ENCODE data around the gene RTEL1.
"Not testable (repeated sequence)": the region's sequence is repeated elsewhere in the genome, so short reads cannot be mapped to it uniquely, and the experiment has no call there.

RTEL1 gene

DNA sequence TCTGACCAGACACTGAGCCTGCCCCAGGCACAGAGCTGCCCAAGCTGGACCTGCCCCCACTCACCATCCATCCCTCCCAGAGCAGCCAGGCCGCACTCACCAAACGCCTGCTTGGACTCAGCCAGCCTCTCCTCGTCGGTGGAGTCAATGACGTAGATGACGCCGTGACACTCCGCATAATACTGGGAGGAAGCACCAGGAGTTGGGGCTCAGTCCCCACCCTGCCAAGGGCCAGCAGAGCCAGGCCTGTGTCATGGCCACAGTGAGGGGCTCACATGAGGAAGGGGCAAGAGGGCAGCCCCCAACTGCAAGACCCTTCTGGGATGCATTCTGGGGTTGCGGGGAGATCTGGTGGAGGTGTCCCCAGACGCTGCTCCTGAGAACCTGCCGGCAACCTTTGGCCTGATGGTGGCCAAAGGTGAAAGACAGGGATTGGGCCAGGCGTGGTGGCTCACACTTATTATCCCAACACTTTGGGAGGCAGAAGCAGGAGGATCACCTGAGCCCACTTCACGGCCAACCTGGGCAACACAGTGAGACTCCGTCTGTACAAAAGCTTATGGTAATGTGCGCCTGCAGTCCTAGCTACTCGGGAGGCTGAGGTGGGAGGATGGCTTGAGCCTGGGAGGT lies 44.0 kb downstream of the RTEL1 start:
- no peak for DNase-seq

- DNase-seq = no peak
These were observed 44.8 kb downstream of the RTEL1 start for GRCh38 chr20:63702751-63703470.

- DNase-seq = no peak
These were observed 45.4 kb downstream of the RTEL1 start for GRCh38 chr20:63703471-63703975.

GRCh38 chr20:63703976-63704748 lies 46.0 kb downstream of the RTEL1 start:
- DNase-seq = no peak

DNA sequence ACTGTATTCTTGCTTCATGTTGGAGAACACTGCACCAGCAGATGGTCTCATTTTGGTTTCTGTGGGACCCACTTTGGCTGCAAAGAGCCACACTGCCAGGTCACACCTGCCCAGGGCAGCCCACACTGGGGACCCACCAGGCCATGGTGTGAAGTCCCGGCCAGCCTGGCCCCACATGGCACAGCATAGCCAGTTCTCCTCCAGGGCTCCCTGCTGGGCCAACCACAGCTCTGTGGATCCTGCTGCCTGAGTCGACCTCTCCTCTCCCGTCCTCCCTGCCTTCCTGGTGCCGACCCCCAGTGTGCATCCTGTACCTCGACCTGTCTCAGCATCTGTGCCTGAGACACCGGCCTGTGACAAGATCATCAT lies 46.6 kb downstream of the RTEL1 start:
- no peak for DNase-seq

GRCh38 chr20:63705232-63706026 lies 47.3 kb downstream of the RTEL1 start:
- no peak for DNase-seq

DNA sequence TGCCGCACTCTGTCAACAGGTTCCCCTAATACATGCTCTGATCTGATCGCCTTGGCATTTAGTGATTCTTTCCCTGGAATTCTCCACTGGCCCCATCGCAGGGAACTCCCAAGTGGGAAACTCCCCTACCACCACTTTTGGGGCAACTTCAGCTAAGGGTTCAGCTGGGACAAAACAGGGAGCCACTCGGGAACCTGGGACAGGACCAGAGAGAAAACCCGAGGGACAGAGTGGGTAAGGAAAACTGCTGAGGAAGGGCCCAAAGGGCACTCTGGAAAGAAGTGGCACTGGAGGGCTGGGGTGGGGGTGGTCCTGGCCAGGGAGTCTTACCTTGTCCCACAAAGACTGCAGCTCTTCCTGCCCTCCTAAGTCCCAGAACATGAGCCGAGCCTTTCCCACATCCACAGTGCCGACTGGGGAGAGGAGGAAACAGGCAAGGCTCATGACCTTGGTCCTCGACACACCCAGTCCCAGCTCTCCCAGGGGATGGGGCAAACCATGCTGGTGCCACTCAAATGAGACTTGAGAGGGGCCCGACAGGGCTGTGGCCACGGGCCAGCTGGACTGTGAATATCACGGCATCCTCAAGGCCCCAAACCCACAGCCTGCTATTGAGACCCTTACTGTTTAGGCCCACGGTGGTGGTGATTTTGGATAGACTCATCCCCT lies 48.0 kb downstream of the RTEL1 start:
- DNase-seq = no peak

DNA sequence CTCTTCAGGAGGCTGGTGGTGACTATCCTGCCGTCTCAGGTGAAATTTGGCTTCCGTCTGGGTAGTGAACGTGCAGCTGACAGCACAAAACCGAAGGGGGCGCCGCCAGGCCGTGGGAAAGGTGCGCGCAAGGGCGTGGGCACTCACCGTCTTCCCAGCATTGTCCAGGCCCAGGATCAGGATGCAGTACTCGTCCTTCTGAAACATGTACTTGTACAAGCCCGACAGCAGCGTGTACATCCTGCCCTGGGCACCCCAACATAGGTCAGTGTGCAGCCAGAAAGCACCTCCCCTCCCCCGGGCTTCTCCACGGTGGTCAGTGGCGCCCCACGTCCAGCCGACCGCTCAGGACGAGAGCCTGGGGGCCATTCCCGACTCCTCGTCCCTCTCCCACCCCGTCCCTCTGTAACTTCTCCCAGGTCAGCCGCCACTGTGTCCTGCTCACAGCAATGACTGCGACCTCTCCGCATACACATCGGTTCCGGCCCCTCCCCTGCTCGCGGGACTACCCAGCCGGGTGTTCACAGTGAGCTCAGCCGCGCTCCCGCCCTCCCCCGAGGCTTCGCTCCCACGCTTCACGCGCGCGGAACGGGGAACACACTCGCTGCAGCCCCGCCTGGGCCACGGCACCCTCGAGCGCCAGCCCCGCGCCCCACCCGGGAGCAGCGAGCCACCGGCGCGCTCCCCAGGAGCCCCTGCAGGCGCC lies 48.9 kb downstream of the RTEL1 start:
- DNase-seq = no peak

DNA sequence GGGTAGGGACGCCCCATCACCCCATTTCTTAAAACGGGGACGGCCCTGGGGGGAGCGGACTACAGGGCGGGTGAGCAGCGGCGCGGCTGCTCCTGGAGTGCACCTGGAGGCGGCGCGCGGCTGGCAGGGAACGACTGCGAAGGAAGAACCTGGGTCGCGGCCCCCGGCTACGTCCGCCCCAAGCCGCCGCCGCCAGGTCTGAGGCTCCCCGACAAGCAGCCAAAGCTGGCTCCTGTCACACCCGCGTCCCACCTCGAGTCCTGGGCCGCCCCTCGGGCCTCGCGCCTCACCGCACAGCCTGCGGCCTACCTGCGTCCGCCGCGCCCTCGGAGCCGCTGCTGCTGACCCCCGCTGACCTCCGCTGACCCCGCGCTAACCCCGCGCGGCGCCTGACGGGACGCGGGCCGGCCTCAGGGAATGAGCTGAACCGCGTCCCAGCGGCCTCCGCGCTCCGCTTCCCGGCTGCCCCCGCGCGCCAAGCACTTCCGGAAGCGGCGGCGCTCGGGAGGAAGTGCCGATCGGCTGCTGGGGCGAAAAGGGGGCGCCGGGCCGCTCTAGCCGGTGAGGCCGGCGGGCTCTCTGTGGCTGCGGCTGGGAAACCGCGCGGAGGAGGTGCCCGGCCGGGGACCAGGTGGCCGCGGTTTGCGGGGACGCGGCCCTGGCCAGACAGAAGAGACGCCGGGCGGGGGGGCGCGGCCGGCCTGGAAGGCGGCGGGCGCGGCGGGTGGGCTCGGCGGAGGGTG lies 49.6 kb downstream of the RTEL1 start, which contains the start of the genes ARFRP1 and ZGPAT:
TSS of gene ARFRP1 (minus strand) at position 419 of the 743 bp plus-strand sequence. CDS start 885 bp downstream, outside the sequence.
TSS of gene ZGPAT (plus strand) at position 482 of the 743 bp plus-strand sequence. CDS start 542 bp downstream, outside the sequence.
- peak; percentile 50 for DNase-seq

DNA sequence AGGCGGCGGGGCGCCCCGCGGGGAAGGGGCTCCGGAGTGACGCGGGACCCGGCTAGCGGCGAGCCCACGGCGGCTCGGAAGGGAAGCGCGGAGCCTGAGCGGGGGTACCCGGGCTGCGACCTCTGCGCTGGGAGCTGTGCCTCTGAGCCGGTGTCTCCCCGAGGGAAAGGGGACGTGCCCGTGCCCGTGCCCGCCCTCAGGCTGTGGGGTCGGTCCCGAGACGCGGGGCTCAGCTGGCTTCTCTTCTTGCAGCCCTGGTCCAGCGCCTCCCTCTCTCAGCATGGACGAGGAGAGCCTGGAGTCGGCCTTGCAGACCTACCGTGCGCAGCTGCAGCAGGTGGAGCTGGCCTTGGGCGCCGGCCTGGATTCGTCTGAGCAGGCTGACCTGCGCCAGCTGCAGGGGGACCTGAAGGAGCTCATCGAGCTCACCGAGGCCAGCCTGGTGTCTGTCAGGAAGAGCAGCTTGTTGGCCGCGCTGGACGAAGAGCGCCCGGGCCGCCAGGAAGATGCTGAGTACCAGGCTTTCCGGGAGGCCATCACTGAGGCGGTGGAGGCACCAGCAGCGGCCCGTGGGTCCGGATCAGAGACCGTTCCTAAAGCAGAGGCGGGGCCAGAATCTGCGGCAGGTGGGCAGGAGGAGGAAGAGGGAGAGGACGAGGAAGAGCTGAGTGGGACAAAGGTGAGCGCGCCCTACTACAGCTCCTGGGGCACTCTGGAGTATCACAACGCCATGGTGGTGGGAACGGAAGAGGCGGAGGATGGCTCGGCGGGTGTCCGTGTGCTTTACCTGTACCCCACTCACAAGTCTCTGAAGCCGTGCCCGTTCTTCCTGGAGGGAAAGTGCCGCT lies 50.4 kb downstream of the RTEL1 start:
- no peak for DNase-seq

DNA sequence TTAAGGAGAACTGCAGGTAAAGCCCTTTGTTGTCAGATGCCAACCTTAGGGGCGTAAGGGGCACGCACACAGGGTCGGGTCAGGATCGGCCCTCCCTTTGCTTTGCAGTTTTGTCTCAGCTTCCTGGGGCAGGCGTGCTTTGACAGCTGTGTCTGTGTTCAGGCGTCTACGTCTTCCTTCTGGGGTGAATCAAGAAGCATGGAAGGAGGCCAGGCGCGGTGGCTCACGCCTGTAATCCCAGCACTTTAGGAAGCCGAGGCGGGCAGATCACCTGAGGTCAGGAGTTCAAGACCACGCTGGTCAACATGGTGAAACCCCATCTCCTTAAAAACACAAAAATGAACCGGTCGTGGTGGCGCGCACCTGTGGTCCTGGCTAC lies 51.0 kb downstream of the RTEL1 start:
- no peak for DNase-seq

- no peak for DNase-seq
These were observed 53.1 kb downstream of the RTEL1 start for GRCh38 chr20:63711085-63711645.

- DNase-seq = no peak
These were observed 54.1 kb downstream of the RTEL1 start for GRCh38 chr20:63712191-63712590.

GRCh38 chr20:63714858-63715257 lies 56.7 kb downstream of the RTEL1 start:
- no peak for DNase-seq

DNA sequence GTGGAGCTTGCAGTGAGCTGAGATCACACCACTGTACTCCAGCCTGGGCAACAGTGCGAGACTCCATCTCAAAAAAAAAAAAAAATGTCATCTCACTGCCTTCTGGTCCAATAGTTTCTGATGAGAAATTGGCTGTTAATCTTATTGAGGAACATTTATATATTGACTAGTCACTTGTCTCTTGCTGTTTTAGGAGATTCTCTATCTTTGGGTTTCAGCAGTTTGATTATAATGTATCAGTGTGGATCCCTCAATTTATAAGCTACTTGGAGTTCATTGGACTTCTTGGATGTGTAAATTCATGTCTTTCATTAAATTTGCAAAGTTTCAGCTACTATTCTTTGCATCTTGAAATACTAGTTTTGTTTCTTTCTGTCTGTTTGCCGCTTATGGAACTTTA lies 60.9 kb downstream of the RTEL1 start:
- DNase-seq = no peak

DNA sequence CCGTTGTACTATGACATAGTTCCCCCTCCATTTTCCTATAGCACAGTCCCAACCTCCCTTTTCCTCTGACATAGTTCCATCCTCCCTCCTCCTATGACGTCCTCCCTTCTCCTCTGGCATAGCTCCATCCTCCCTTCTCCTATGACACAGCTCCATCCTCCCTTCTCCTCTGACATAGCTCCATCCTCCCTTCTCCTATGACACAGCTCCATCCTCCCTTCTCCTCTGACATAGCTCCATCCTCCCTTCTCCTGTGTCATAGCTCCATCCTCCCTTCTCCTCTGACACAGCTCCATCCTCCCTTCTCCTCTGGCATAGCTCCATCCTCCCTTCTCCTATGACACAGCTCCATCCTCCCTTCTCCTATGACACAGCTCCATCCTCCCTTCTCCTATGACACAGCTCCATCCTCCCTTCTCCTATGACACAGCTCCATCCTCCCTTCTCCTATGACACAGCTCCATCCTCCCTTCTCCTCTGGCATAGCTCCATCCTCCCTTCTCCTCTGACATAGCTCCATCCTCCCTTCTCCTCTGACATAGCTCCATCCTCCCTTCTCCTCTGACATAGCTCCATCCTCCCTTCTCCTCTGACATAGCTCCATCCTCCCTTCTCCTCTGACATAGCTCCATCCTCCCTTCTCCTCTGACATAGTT lies 65.0 kb downstream of the RTEL1 start:
- DNase-seq = not testable (repeated sequence)

GRCh38 chr20:63730189-63730733 lies 72.1 kb downstream of the RTEL1 start:
- DNase-seq = not testable (repeated sequence)

DNA sequence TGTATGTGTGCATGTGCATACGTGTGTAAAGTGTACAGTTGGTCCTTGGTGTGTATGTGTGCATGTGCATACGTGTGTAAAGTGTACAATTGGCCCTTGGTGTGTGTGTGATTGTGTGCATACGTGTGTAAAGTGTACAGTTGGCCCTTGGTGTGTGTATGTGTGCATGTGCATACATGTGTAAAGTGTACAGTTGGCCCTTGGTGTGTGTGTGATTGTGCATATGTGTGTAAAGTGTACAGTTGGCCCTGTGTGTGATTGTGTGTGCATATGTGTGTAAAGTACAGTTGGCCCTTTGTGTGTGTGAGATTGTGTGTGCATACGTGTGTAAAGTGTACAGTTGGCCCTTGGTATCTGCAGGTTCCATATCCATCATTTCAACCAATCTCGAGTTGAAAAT lies 73.3 kb downstream of the RTEL1 start:
- no peak for DNase-seq

All from T1000 (cell line).